Cardiac muscle cell (in vitro differentiated cells and primary cell): ENCODE measurements around the gene ADAMTSL3. TPM values are rescaled to one million over a fixed set of nuclear protein-coding genes. Genes with fewer than 3 reads are reported as not detected.
"Not testable (repeated sequence)": the region's sequence is repeated elsewhere in the genome, so short reads cannot be mapped to it uniquely, and the experiment has no call there.

Experiments
- DNase-seq, 2 donors: peaks; one replicate each; pipeline versions ENCODE4 v3.0.0 to v3.0.0-alpha.2; 2010 to 2017; ENCODE audit warnings: low read depth in 1 of 2, low spot score in 1 of 2
- H3K27ac ChIP-seq: fragments of 200-600 bp; sonication (generic); 2 replicates; pipeline ENCODE4 v1.5.1; 2016
- H3K27me3 ChIP-seq: fragments of 200-600 bp; sonication (generic); 2 replicates; pipeline ENCODE4 v1.6.0; 2016; ENCODE audit warnings: control low read depth
- H3K36me3 ChIP-seq: fragments of 200-600 bp; sonication (generic); 2 replicates; pipeline ENCODE4 v1.5.1; 2016; ENCODE audit warnings: control low read depth
- H3K4me1 ChIP-seq: fragments of 200-600 bp; sonication (generic); 2 replicates; pipeline ENCODE4 v1.8.1; 2017; ENCODE audit warnings: low read depth, mild to moderate bottlenecking, mixed run types
- H3K4me3 ChIP-seq: fragments of 200-600 bp; sonication (generic); 2 replicates; pipeline ENCODE4 v1.5.1; 2016; ENCODE audit warnings: mild to moderate bottlenecking
- H3K9me3 ChIP-seq: fragments of 200-600 bp; sonication (generic); 2 replicates; pipeline ENCODE4 v1.5.1; 2017; ENCODE audit warnings: low read depth, mild to moderate bottlenecking, control low read depth
- CTCF ChIP-seq: IDR thresholded peaks from 2 replicates; pipeline ENCODE4 v1.5.1; 2012; ENCODE audit warnings: low read depth, mild to moderate bottlenecking, low read length
- polyA plus RNA-seq: library from polyadenylated mRNA; unstranded; fragments of >200 nt; fragmentation: Nextera tagmentation; extraction: Ambion mirVana; gene quantifications from 2 replicates; pipeline ENCODE4 v1.2.1, GENCODE V29; 2016
- total RNA-seq: library from RNA; depleted of rRNA; stranded (reverse); fragments of >200 nt; gene quantifications from 2 replicates; pipeline ENCODE4 v1.2.3, GENCODE V29; 2016

Gene ADAMTSL3
- total and polyA plus RNA-seq, 2 experiments from 2014 or later: 0.83 to 2.0 TPM

GRCh38 chr15:84033793-84034553, 380.1 kb downstream of the ADAMTSL3 start:
- H3K36me3 ChIP-seq: no peaks in the 10 kb centered on the region
- H3K9me3 ChIP-seq: no peaks in the 10 kb centered on the region
- no peak for TF ChIP-seq CTCF
- peaks cover 2% of the 10 kb centered on the region for H3K27me3 ChIP-seq
- no peaks in the 10 kb centered on the region for H3K4me1 ChIP-seq
- no peak for DNase-seq
- H3K4me3 ChIP-seq: no peak overlapping the region
- H3K27ac ChIP-seq: no peak overlapping the region

GRCh38 chr15:84034578-84035398, 380.9 kb downstream of the ADAMTSL3 start:
- H3K4me3 ChIP-seq: no peak overlapping the region
- no peak overlapping the region for H3K27ac ChIP-seq
- H3K36me3 ChIP-seq: no peaks in the 10 kb centered on the region
- no peaks in the 10 kb centered on the region for H3K9me3 ChIP-seq
- H3K4me1 ChIP-seq: no peaks in the 10 kb centered on the region
- H3K27me3 ChIP-seq: peaks cover 2% of the 10 kb centered on the region
- peak; percentile 50 for TF ChIP-seq CTCF
- peak; percentile 8 to 33 for DNase-seq

GRCh38 chr15:84035399-84035766, 381.5 kb downstream of the ADAMTSL3 start:
- peak; percentile 71 for TF ChIP-seq CTCF
- peak; percentile 51 to 69 for DNase-seq
- H3K27ac ChIP-seq: no peak overlapping the region
- H3K4me1 ChIP-seq: no peaks in the 10 kb centered on the region
- H3K27me3 ChIP-seq: peaks cover 2% of the 10 kb centered on the region
- no peaks in the 10 kb centered on the region for H3K9me3 ChIP-seq
- H3K4me3 ChIP-seq: no peak overlapping the region
- H3K36me3 ChIP-seq: no peaks in the 10 kb centered on the region

- Histone ChIP-seq H3K27ac (no peak overlapping the region), H3K9me3 (no peaks in the 10 kb centered on the region), H3K4me1 (no peaks in the 10 kb centered on the region), H3K36me3 (no peaks in the 10 kb centered on the region), H3K27me3 (peaks cover 2% of the 10 kb centered on the region), H3K4me3 (no peak overlapping the region)
- no peak for TF ChIP-seq CTCF
- no peak for DNase-seq
Observed at GRCh38 chr15:84037301-84037700, 383.4 kb downstream of the ADAMTSL3 start.

- not testable (repeated sequence) for H3K4me1 ChIP-seq, H3K27ac ChIP-seq, DNase-seq, H3K36me3 ChIP-seq, H3K4me3 ChIP-seq, H3K9me3 ChIP-seq, H3K27me3 ChIP-seq
Observed at GRCh38 chr15:84042434-84043056, 388.6 kb downstream of the ADAMTSL3 start.
